HG02642 (cell line): ENCODE measurements around the gene LRRC4.

ENCODE experiments used
- ATAC-seq: cut with Tn5 transposase; IDR thresholded peaks from one replicate; pipeline ENCODE4 v1.9.1; 2021; ENCODE audit warnings: mild to moderate bottlenecking; ENCODE audit not compliant: unreplicated experiment, poor library complexity

Gene LRRC4

GRCh38 chr7:127983804-127984332 lies 47.4 kb downstream of the LRRC4 start:
- ATAC-seq: no peak

- no peak for ATAC-seq
Observed at GRCh38 chr7:127981965-127982364, 49.3 kb downstream of the LRRC4 start.

- ATAC-seq: no peak
Observed at GRCh38 chr7:127980901-127981300, 50.3 kb downstream of the LRRC4 start.

- ATAC-seq: no peak
Observed at GRCh38 chr7:127979728-127980126, 51.5 kb downstream of the LRRC4 start.

- ATAC-seq: no peak
Observed at GRCh38 chr7:127979113-127979727, 52.0 kb downstream of the LRRC4 start.

- no peak for ATAC-seq
Observed at GRCh38 chr7:127978421-127978820, 52.8 kb downstream of the LRRC4 start.
